ENCODE measurements around the gene MUCL3.

Gene MUCL3

GRCh38 chr6:30981942-30982772 lies 41.4 kb downstream of the MUCL3 start:
- no peak for TF ChIP-seq GATA3 (IDR thresholded peaks at IDR 0.05; ENCODE audit: low read depth, low read length)
- no peak for TF ChIP-seq GATA2 (IDR thresholded peaks at IDR 0.05; ENCODE audit: low read depth, low read length)

GRCh38 chr6:30983439-30983838 lies 42.7 kb downstream of the MUCL3 start, which contains the start of gene MUC21:
TSS of gene MUC21 (plus strand) at chr6:30983718. CDS start at chr6:30983959, 241 bp downstream.
- TF ChIP-seq GATA2 (IDR thresholded peaks at IDR 0.05; ENCODE audit: low read depth, low read length): no peak
- no peak for TF ChIP-seq GATA3 (IDR thresholded peaks at IDR 0.05; ENCODE audit: low read depth, low read length)

GRCh38 chr6:30985490-30985889 lies 44.7 kb downstream of the MUCL3 start:
- TF ChIP-seq GATA3 (IDR thresholded peaks at IDR 0.05; ENCODE audit: low read depth, low read length): no peak
- TF ChIP-seq GATA2 (IDR thresholded peaks at IDR 0.05; ENCODE audit: low read depth, low read length): no peak

- TF ChIP-seq GATA3 (IDR thresholded peaks at IDR 0.05; ENCODE audit: low read depth, low read length) (no peak), GATA2 (IDR thresholded peaks at IDR 0.05; ENCODE audit: low read depth, low read length) (no peak)
Observed at GRCh38 chr6:30987304-30987703, 46.5 kb downstream of the MUCL3 start.

GRCh38 chr6:30988209-30988825 lies 47.5 kb downstream of the MUCL3 start:
- TF ChIP-seq GATA3 (IDR thresholded peaks at IDR 0.05; ENCODE audit: low read depth, low read length): no peak
- TF ChIP-seq GATA2 (IDR thresholded peaks at IDR 0.05; ENCODE audit: low read depth, low read length): no peak

- no peak for TF ChIP-seq GATA3 (IDR thresholded peaks at IDR 0.05; ENCODE audit: low read depth, low read length)
- no peak for TF ChIP-seq GATA2 (IDR thresholded peaks at IDR 0.05; ENCODE audit: low read depth, low read length)
Observed at GRCh38 chr6:30990422-30991086, 49.8 kb downstream of the MUCL3 start.

GRCh38 chr6:30991891-30992290 lies 51.1 kb downstream of the MUCL3 start:
- TF ChIP-seq GATA3 (IDR thresholded peaks at IDR 0.05; ENCODE audit: low read depth, low read length) (no peak), GATA2 (IDR thresholded peaks at IDR 0.05; ENCODE audit: low read depth, low read length) (no peak)

- TF ChIP-seq GATA2 (IDR thresholded peaks at IDR 0.05; ENCODE audit: low read depth, low read length): no peak
- TF ChIP-seq GATA3 (IDR thresholded peaks at IDR 0.05; ENCODE audit: low read depth, low read length): no peak
Observed at GRCh38 chr6:30997301-30997700, 56.5 kb downstream of the MUCL3 start.

- no peak for TF ChIP-seq GATA2 (IDR thresholded peaks at IDR 0.05; ENCODE audit: low read depth, low read length)
- TF ChIP-seq GATA3 (IDR thresholded peaks at IDR 0.05; ENCODE audit: low read depth, low read length): no peak
Observed at GRCh38 chr6:30998785-30999184, 58.0 kb downstream of the MUCL3 start.

GRCh38 chr6:31001281-31001888 lies 60.6 kb downstream of the MUCL3 start:
- TF ChIP-seq GATA3 (IDR thresholded peaks at IDR 0.05; ENCODE audit: low read depth, low read length) (no peak), GATA2 (IDR thresholded peaks at IDR 0.05; ENCODE audit: low read depth, low read length) (no peak)

GRCh38 chr6:31002471-31002870 lies 61.7 kb downstream of the MUCL3 start:
- TF ChIP-seq GATA2 (IDR thresholded peaks at IDR 0.05; ENCODE audit: low read depth, low read length) (no peak), GATA3 (IDR thresholded peaks at IDR 0.05; ENCODE audit: low read depth, low read length) (no peak)
